IMR-90 (cell line): ENCODE data around the gene EPB41L2. TPM values are rescaled to one million over a fixed set of nuclear protein-coding genes. Genes with fewer than 3 reads are reported as not detected.
A peak's percentile ranks its signal among the peaks of the same experiment; 100 is the strongest.

ENCODE experiments used
- ATAC-seq: fragments of 200-7000 bp; cut with Tn5 transposase; 2 replicates; pipeline ENCODE4 v1.9.1; 2020; ENCODE audit warnings: low read depth, mild to moderate bottlenecking, moderate library complexity
- BruUV-seq: library from RNA; stranded (reverse); fragments of 400-500 nt; replicated peaks from 2 replicates; lab custom pipeline; 2021; lab: Mats Ljungman, UMichigan
- CTCF ChIA-PET: fragments of 300-600 bp; formaldehyde crosslinking; extraction: SDS; loops from one replicate; lab custom pipeline; 2021; ENCODE audit warnings: antibody characterized with exemption; lab: Yijun Ruan, JAX
- POLR2A ChIA-PET: fragments of 300-600 bp; sonication (Branson Sonifier 250); formaldehyde crosslinking; loops from one replicate; lab custom pipeline; 2022; ENCODE audit warnings: antibody characterized with exemption; ENCODE audit not compliant: unreplicated experiment; lab: Charles Lee
- DNase-seq: peaks from one replicate; pipeline ENCODE4 v3.0.0; 2013
- H2AFZ ChIP-seq: replicated peaks from 2 replicates; pipeline ENCODE3; 2013; ENCODE audit warnings: low read length, mild to moderate bottlenecking; ENCODE audit not compliant: poor library complexity
- H2AK5ac ChIP-seq: 2 replicates; pipeline ENCODE4 v1.6.1; 2013; ENCODE audit warnings: low read depth, low read length, inconsistent platforms
- H2AK9ac ChIP-seq: replicated peaks from 2 replicates; pipeline ENCODE3; 2013; ENCODE audit warnings: mild to moderate bottlenecking, low read depth, low read length, moderate library complexity; ENCODE audit not compliant: poor library complexity
- H2BK120ac ChIP-seq: 2 replicates; pipeline ENCODE4 v1.6.1; 2013; ENCODE audit warnings: low read depth, low read length, inconsistent platforms
- H2BK15ac ChIP-seq: 3 replicates; pipeline ENCODE4 v1.6.1; 2013; ENCODE audit warnings: low read depth, low read length, inconsistent platforms
- H2BK20ac ChIP-seq: 2 replicates; pipeline ENCODE4 v1.6.1; 2013; ENCODE audit warnings: low read depth, mild to moderate bottlenecking, inconsistent platforms, low read length, moderate library complexity
- H2BK5ac ChIP-seq: 2 replicates; pipeline ENCODE4 v1.6.1; 2013; ENCODE audit warnings: mild to moderate bottlenecking, low read depth, low read length, inconsistent platforms; ENCODE audit not compliant: poor library complexity, severe bottlenecking
- H3K14ac ChIP-seq: replicated peaks from 2 replicates; pipeline ENCODE4 v1.6.1; 2013; ENCODE audit warnings: low read depth, low read length, inconsistent platforms
- H3K18ac ChIP-seq: 2 replicates; pipeline ENCODE4 v1.6.1; 2013; ENCODE audit warnings: low read depth, low read length, control low read depth
- H3K23ac ChIP-seq: 2 replicates; pipeline ENCODE4 v1.6.1; 2013; ENCODE audit warnings: low read depth, low read length, inconsistent platforms
- H3K27ac ChIP-seq: 2 replicates; pipeline ENCODE4 v1.5.1; 2013; ENCODE audit warnings: mild to moderate bottlenecking, control low read depth, low read length; ENCODE audit not compliant: insufficient read depth
- H3K27me3 ChIP-seq: 2 replicates; pipeline ENCODE4 v1.6.1; 2013; ENCODE audit warnings: low read length; ENCODE audit not compliant: control insufficient read depth, insufficient read depth
- H3K36me3 ChIP-seq: 2 replicates; pipeline ENCODE4 v1.6.1; 2013; ENCODE audit warnings: low read length, mixed read lengths; ENCODE audit not compliant: control insufficient read depth, insufficient read depth
- H3K4ac ChIP-seq: 2 replicates; pipeline ENCODE4 v1.6.1; 2013; ENCODE audit warnings: low read depth, low read length, inconsistent platforms
- H3K4me1 ChIP-seq: 2 replicates; pipeline ENCODE4 v1.6.1; 2013; ENCODE audit warnings: low read length, mixed read lengths; ENCODE audit not compliant: control insufficient read depth, insufficient read depth
- H3K4me2 ChIP-seq: 2 replicates; pipeline ENCODE4 v1.6.1; 2013; ENCODE audit warnings: low read depth, mild to moderate bottlenecking, control low read depth, low read length, moderate library complexity
- H3K4me3 ChIP-seq: 2 replicates; pipeline ENCODE4 v1.5.1; 2013; ENCODE audit warnings: low read depth, mild to moderate bottlenecking, control low read depth, low read length, moderate library complexity; ENCODE audit not compliant: insufficient read depth
- H3K56ac ChIP-seq: 2 replicates; pipeline ENCODE4 v1.6.1; 2013; ENCODE audit warnings: low read length, inconsistent platforms; ENCODE audit not compliant: insufficient read depth; ENCODE audit errors: extremely low read depth
- H3K79me1 ChIP-seq, 2 experiments: 2 replicates each; pipeline ENCODE4 v1.6.1; 2013; ENCODE audit warnings: low read length in 2 of 2, inconsistent platforms in 1 of 2, low read depth in 1 of 2
- H3K9ac ChIP-seq: 2 replicates; pipeline ENCODE4 v1.6.1; 2013; ENCODE audit warnings: low read depth, low read length, control low read depth
- H3K9me1 ChIP-seq: 2 replicates; pipeline ENCODE4 v1.6.1; 2013; ENCODE audit warnings: low read length, inconsistent platforms; ENCODE audit not compliant: insufficient read depth
- H3K9me3 ChIP-seq: 2 replicates; pipeline ENCODE4 v1.6.1; 2013; ENCODE audit warnings: low read length; ENCODE audit not compliant: control insufficient read depth, insufficient read depth
- H4K20me1 ChIP-seq: 2 replicates; pipeline ENCODE4 v1.6.1; 2013; ENCODE audit warnings: low read length, inconsistent platforms; ENCODE audit not compliant: insufficient read depth
- H4K5ac ChIP-seq: 2 replicates; pipeline ENCODE4 v1.6.1; 2013; ENCODE audit warnings: mild to moderate bottlenecking, low read depth, low read length, control low read depth
- H4K8ac ChIP-seq, 2 experiments: 2 replicates each; pipeline ENCODE4 v1.6.1; 2013; ENCODE audit warnings: low read depth in 2 of 2, low read length in 2 of 2, control low read depth in 1 of 2, inconsistent platforms in 1 of 2
- H4K91ac ChIP-seq: 2 replicates; pipeline ENCODE4 v1.6.1; 2013; ENCODE audit warnings: low read depth, low read length, inconsistent platforms; ENCODE audit not compliant: insufficient read depth
- CEBPB ChIP-seq: IDR thresholded peaks from 2 replicates; pipeline ENCODE4 v1.6.1; 2012; ENCODE audit warnings: low read depth, low read length, improper control_type of control experiment
- ELK1 ChIP-seq: fragments of 150-350 bp; IDR thresholded peaks from 2 replicates; pipeline ENCODE4 v1.6.1; 2016; ENCODE audit warnings: low read depth, mild to moderate bottlenecking, low read length, moderate library complexity, borderline replicate concordance
- MAFK ChIP-seq: IDR thresholded peaks from 2 replicates; pipeline ENCODE4 v1.6.1; 2012; ENCODE audit warnings: low read depth, low read length, improper control_type of control experiment
- MXI1 ChIP-seq: IDR thresholded peaks from 2 replicates; pipeline ENCODE4 v1.6.1; 2012; ENCODE audit warnings: low read depth, mild to moderate bottlenecking, low read length, moderate library complexity, borderline replicate concordance
- NFE2L2 ChIP-seq: fragments of 150-350 bp; IDR thresholded peaks from 2 replicates; pipeline ENCODE4 v1.6.1; 2016; ENCODE audit warnings: low read depth, mild to moderate bottlenecking, low read length
- POLR2A ChIP-seq: IDR thresholded peaks from 2 replicates; pipeline ENCODE4 v1.6.1; 2012; ENCODE audit warnings: mild to moderate bottlenecking, low read depth, low read length
- RAD21 ChIP-seq: IDR thresholded peaks from 2 replicates; pipeline ENCODE4 v1.6.1; 2012; ENCODE audit warnings: low read length, improper control_type of control experiment
- RCOR1 ChIP-seq: IDR thresholded peaks from 2 replicates; pipeline ENCODE4 v1.6.1; 2012; ENCODE audit warnings: mild to moderate bottlenecking, low read length, improper control_type of control experiment; ENCODE audit not compliant: insufficient replicate concordance
- RFX5 ChIP-seq: IDR thresholded peaks from 2 replicates; pipeline ENCODE4 v1.8.0; 2012; ENCODE audit warnings: low read depth, mild to moderate bottlenecking, low read length, moderate library complexity
- USF2 ChIP-seq: fragments of 150-350 bp; IDR thresholded peaks from 2 replicates; pipeline ENCODE4 v1.6.1; 2017; ENCODE audit warnings: mild to moderate bottlenecking, antibody characterized with exemption, low read length, low read depth
- WGBS, 2 experiments: methylation state at CpG; one replicate each; pipeline versions ENCODE4 v1.1.5 to v1.1.7; 2013; ENCODE audit warnings: missing lambda C conversion rate in 2 of 2; ENCODE audit not compliant: insufficient read length in 1 of 2; ENCODE audit errors: extremely low coverage in 2 of 2; 5-methylcytosine and 5-hydroxymethylcytosine counted together
- dilution Hi-C: fragments of 300-500 bp; cut with HindIII; formaldehyde crosslinking; loops from one replicate; pipeline ENCODE4 v1.14.3; 2018; ENCODE audit warnings: low sequenced_read_pairs; ENCODE audit not compliant: unreplicated experiment
- in situ Hi-C: fragments of 300-500 bp; cut with MboI; formaldehyde crosslinking; loops from 3 replicates; pipeline ENCODE4 v1.14.3; 2019; ENCODE audit warnings: low sequenced_read_pairs, inconsistent platforms, mixed read lengths
- intact Hi-C: fragments of 100-400 bp; cut with micrococcal nuclease; formaldehyde crosslinking; loops from 2 replicates; pipeline ENCODE4 v1.10.0; 2022
- polyA plus RNA-seq, 3 experiments: library from polyadenylated mRNA; depleted of rRNA; stranded (reverse); fragments of >200 nt; gene quantifications; 2 replicates each; pipeline ENCODE4 v1.2.3, GENCODE V29; 2012; ENCODE audit warnings: low replicate concordance in 1 of 3
- total RNA-seq: library from RNA; depleted of rRNA; stranded (reverse); fragments of >200 nt; gene quantifications from 2 replicates; pipeline ENCODE4 v1.2.3, GENCODE V29; 2012

The EPB41L2 gene
- total and polyA plus RNA-seq, 2 of the 4 experiments (the other 2 are of a cell fraction) = 85.7 to 99.8 TPM

GRCh38 chr6:130853555-130854183 is 209.4 kb downstream of the EPB41L2 start (continued):
- TF ChIP-seq RAD21 (peak; percentile 6; the same call in 1 of the 2 replicates), POLR2A (no peak)

- Histone ChIP-seq H2BK20ac (no peak overlapping the region; the same call in 1 of the 2 replicates), H4K5ac (no peak overlapping the region), H3K4me2 (no peak overlapping the region), H4K8ac (no peak overlapping the region), H3K36me3 (peaks cover 10% of the 10 kb centered on the region), H2AFZ (no peak overlapping the region), H3K9me1 (peaks cover 20% of the 10 kb centered on the region), H3K79me1 (peaks cover 3 to 25% of the 10 kb centered on the region in 2 experiments; a peak in 2 of 4 replicates), H3K27me3 (no peaks in the 10 kb centered on the region), H3K4me1 (peaks cover 15% of the 10 kb centered on the region), H3K9me3 (no peaks in the 10 kb centered on the region), H3K23ac (peak overlapping the region; percentile 44), H3K56ac (no peak overlapping the region), H2AK5ac (peak overlapping the region; percentile 73; the same call in 1 of the 2 replicates), H2AK9ac (no peak overlapping the region), H2BK15ac (no peak overlapping the region), H3K14ac (peak overlapping the region; percentile 59; the same call in 1 of the 2 replicates), H3K9ac (no peak overlapping the region), H4K20me1 (peaks cover 12% of the 10 kb centered on the region; the same call in 1 of the 2 replicates), H2BK5ac (no peak overlapping the region), H3K4ac (peak overlapping the region; percentile 23; the same call in 1 of the 2 replicates), H2BK120ac (no peak overlapping the region), H3K4me3 (no peak overlapping the region), H4K91ac (no peak overlapping the region), H3K27ac (no peak overlapping the region), H3K18ac (no peak overlapping the region)
- DNase-seq (no peak), ATAC-seq (no peak; the same call in 1 of the 2 replicates)
- CTCF ChIA-PET = interaction anchor here (0.6 kb wide), 2 partner anchors 26 to 161 kb away, joined by 3 read pairs; no protein-coding TSS in a partner anchor
- in situ Hi-C loops = no loop called here
- intact Hi-C loops = no loop called here
- TF ChIP-seq NFE2L2 = no peak
- no peak for TF ChIP-seq MXI1
- TF ChIP-seq USF2 = no peak
- no peak for TF ChIP-seq MAFK
- no peak for TF ChIP-seq RFX5
- no peak for TF ChIP-seq ELK1
- TF ChIP-seq RAD21 = no peak
- no peak for TF ChIP-seq CEBPB
- TF ChIP-seq RCOR1 = no peak
- dilution Hi-C loops = no loop called here
- POLR2A ChIA-PET = no interaction called here
- BruUV-seq = no TSS peak
- WGBS, 2 experiments = no CpG with 5 or more reads among the region's 7 CpGs
These were observed 210.0 kb downstream of the EPB41L2 start for GRCh38 chr6:130852844-130853554.
